ENCODE data around the gene ADGRV1.
A peak's percentile ranks its signal among the peaks of the same experiment; 100 is the strongest.

The ADGRV1 gene

DNA sequence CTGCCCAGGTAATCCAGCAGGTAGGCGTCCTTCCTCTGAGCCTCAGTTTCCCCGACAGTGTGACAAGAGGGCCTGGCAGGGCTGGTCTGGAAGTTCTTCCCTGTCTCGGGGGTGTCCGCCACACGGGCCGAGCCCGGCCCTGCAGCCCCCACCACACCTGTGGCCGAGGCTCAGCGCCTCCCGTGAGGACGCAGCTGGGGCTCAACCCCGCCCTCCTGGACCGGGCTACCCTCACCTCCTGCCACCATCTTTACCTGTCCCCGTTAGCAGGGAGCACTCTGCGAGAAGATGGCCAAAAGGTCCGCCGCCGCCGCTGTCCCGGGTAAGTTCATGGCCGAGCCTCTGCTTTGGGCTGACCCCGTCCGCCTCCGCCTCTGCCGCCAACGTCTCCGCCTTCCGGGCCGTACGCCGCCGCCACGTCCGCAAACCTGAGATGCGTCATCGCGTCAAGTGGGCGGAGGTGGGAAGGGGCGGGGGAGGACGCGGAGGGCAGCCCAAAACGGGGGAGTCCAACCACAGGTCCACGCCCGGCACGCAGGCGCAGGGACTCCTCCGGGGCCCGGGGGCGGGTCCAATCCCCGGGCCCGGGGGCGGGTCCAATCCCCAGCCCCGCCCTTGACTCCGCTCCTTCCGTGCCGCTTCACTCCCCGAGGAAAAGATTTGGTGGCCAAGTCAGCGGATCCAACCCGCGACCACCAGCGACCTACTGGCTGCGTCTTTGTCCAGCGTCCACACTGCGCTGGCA, 29.2 kb upstream of the ADGRV1 start, which contains the start of gene LYSMD3:
Gene LYSMD3, minus strand, starts transcription at position 391 of the 745 bp plus-strand sequence. CDS start 4,295 bp downstream, outside the sequence.
- peak; percentile 80 for TF ChIP-seq CREB1 (IDR thresholded peaks at IDR 0.05; ENCODE audit: low read depth)
- no peak for TF ChIP-seq TEAD4 (IDR thresholded peaks at IDR 0.05)
- TF ChIP-seq, protein P1, sequence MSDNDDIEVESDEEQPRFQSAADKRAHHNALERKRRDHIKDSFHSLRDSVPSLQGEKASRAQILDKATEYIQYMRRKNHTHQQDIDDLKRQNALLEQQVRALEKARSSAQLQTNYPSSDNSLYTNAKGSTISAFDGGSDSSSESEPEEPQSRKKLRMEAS (IDR thresholded peaks at IDR 0.05) = peak; percentile 59
- peak; percentile 26; the same call in 1 of the 2 replicates for TF ChIP-seq TCF12 (IDR thresholded peaks at IDR 0.05; ENCODE audit: low read depth)
- peak; percentile 83 for TF ChIP-seq YY1 (IDR thresholded peaks at IDR 0.05; ENCODE audit: low read depth)
- 0 out of 2 replicates have a peak, but pooled peaks have one; percentile 24 for TF ChIP-seq ZBTB7A (IDR thresholded peaks at IDR 0.05; ENCODE audit: low read depth)
- TF ChIP-seq NFIC (IDR thresholded peaks at IDR 0.05) = peak; percentile 18; the same call in 1 of the 2 replicates
- peak; percentile 77 for TF ChIP-seq TAF1 (IDR thresholded peaks at IDR 0.05; ENCODE audit: low read depth)
- TF ChIP-seq EGR1 (IDR thresholded peaks at IDR 0.05) = peak; percentile 93
- TF ChIP-seq REST (IDR thresholded peaks at IDR 0.05; ENCODE audit: low read depth) = no peak
- no peak for TF ChIP-seq CEBPB (IDR thresholded peaks at IDR 0.05)
- TF ChIP-seq, protein P2, sequence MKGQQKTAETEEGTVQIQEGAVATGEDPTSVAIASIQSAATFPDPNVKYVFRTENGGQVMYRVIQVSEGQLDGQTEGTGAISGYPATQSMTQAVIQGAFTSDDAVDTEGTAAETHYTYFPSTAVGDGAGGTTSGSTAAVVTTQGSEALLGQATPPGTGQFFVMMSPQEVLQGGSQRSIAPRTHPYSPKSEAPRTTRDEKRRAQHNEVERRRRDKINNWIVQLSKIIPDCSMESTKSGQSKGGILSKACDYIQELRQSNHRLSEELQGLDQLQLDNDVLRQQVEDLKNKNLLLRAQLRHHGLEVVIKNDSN (IDR thresholded peaks at IDR 0.05) = no peak
- TF ChIP-seq EP300 (IDR thresholded peaks at IDR 0.05; ENCODE audit: borderline replicate concordance) = no peak
- TF ChIP-seq FOXM1 (IDR thresholded peaks at IDR 0.05; ENCODE audit: borderline replicate concordance, low read depth) = no peak
- no peak for TF ChIP-seq RAD21 (IDR thresholded peaks at IDR 0.05; ENCODE audit: low read depth)

GRCh38 chr5:90529939-90530677, 28.5 kb upstream of the ADGRV1 start:
- 0 out of 2 replicates have a peak, but pooled peaks have one; percentile 21 for TF ChIP-seq ZBTB7A (IDR thresholded peaks at IDR 0.05; ENCODE audit: low read depth)
- no peak for TF ChIP-seq REST (IDR thresholded peaks at IDR 0.05; ENCODE audit: low read depth)
- TF ChIP-seq NFIC (IDR thresholded peaks at IDR 0.05) = peak; percentile 26; the same call in 1 of the 2 replicates
- no peak for TF ChIP-seq YY1 (IDR thresholded peaks at IDR 0.05; ENCODE audit: low read depth)
- TF ChIP-seq FOXM1 (IDR thresholded peaks at IDR 0.05; ENCODE audit: borderline replicate concordance, low read depth) = peak; percentile 69; the same call in 1 of the 2 replicates
- peak; percentile 81 for TF ChIP-seq RAD21 (IDR thresholded peaks at IDR 0.05; ENCODE audit: low read depth)
- TF ChIP-seq EP300 (IDR thresholded peaks at IDR 0.05; ENCODE audit: borderline replicate concordance) = no peak

- TF ChIP-seq NFIC (IDR thresholded peaks at IDR 0.05) (0 out of 2 replicates have a peak, but pooled peaks have one; percentile 43), TCF12 (IDR thresholded peaks at IDR 0.05; ENCODE audit: low read depth) (no peak), CREB1 (IDR thresholded peaks at IDR 0.05; ENCODE audit: low read depth) (no peak), RAD21 (IDR thresholded peaks at IDR 0.05; ENCODE audit: low read depth) (no peak)
Measured at GRCh38 chr5:90530736-90531487, 27.7 kb upstream of the ADGRV1 start.

- TF ChIP-seq TAF1 (IDR thresholded peaks at IDR 0.05; ENCODE audit: low read depth) = no peak
- no peak for TF ChIP-seq ZBTB7A (IDR thresholded peaks at IDR 0.05; ENCODE audit: low read depth)
- TF ChIP-seq REST (IDR thresholded peaks at IDR 0.05; ENCODE audit: low read depth) = no peak
- no peak for TF ChIP-seq EGR1 (IDR thresholded peaks at IDR 0.05)
- no peak for TF ChIP-seq YY1 (IDR thresholded peaks at IDR 0.05; ENCODE audit: low read depth)
- TF ChIP-seq RAD21 (IDR thresholded peaks at IDR 0.05; ENCODE audit: low read depth) = no peak
- no peak for TF ChIP-seq TCF12 (IDR thresholded peaks at IDR 0.05; ENCODE audit: low read depth)
- TF ChIP-seq, protein P2 (IDR thresholded peaks at IDR 0.05) = no peak
- no peak for TF ChIP-seq CREB1 (IDR thresholded peaks at IDR 0.05; ENCODE audit: low read depth)
- TF ChIP-seq CEBPB (IDR thresholded peaks at IDR 0.05) = no peak
- no peak for TF ChIP-seq EP300 (IDR thresholded peaks at IDR 0.05; ENCODE audit: borderline replicate concordance)
- TF ChIP-seq TEAD4 (IDR thresholded peaks at IDR 0.05) = no peak
- TF ChIP-seq, protein P1 (IDR thresholded peaks at IDR 0.05) = no peak
Measured at GRCh38 chr5:90533794-90534193, 24.8 kb upstream of the ADGRV1 start.
